Putamen (tissue), 1 donor: ENCODE measurements around the gene CCL7.

Experiments
- DNase-seq: peaks from one replicate; pipeline ENCODE4 v3.0.0-alpha.2; 2016; ENCODE audit warnings: low spot score

Gene CCL7

DNA sequence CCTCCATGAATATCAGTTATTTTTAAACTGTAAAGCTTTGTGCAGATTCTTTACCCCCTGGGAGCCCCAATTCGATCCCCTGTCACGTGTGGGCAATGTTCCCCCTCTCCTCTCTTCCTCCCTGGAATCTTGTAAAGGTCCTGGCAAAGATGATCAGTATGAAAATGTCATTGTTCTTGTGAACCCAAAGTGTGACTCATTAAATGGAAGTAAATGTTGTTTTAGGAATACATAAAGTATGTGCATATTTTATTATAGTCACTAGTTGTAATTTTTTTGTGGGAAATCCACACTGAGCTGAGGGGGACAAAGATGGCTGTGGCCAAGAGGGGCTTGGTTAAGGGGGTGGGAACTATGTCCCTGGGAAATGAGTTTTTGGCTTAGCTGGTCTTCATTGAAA is 17.9 kb downstream of the CCL7 start:
- no peak for DNase-seq

GRCh38 chr17:34290586-34290985 is 20.6 kb downstream of the CCL7 start:
- DNase-seq, result no peak

- no peak for DNase-seq
These were observed 21.8 kb downstream of the CCL7 start for GRCh38 chr17:34291721-34292348.

- no peak for DNase-seq
These were observed 29.0 kb downstream of the CCL7 start for GRCh38 chr17:34299027-34299426.

DNA sequence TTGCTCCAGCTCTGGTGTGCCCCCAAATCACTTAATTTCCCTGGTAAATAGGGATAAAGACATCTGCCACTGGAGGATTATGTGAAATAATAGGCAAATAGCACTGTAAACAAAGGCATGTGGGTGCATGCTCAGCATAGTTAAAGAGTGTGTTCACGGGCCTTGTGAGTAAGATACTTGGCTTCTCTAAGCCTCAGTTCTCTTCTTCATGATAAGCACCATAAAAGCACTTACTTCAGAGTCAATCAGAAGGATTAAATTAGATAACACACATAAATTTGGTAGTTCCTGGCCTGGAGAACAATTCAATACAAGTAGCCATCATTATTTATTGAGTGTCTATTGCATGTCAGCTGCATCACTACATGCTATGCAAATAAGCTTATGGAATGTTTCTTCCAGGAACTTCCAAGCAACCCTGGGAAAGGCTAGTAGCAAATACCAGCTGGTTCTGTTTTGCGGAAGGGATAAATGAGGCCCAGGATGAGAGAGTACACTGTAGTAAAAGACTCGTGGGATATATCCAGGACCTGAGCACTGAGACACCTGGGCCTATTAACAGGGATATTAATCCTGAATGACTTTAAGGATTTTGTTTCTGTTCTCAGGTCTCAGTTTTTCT is 30.0 kb downstream of the CCL7 start:
- DNase-seq, result no peak

DNA sequence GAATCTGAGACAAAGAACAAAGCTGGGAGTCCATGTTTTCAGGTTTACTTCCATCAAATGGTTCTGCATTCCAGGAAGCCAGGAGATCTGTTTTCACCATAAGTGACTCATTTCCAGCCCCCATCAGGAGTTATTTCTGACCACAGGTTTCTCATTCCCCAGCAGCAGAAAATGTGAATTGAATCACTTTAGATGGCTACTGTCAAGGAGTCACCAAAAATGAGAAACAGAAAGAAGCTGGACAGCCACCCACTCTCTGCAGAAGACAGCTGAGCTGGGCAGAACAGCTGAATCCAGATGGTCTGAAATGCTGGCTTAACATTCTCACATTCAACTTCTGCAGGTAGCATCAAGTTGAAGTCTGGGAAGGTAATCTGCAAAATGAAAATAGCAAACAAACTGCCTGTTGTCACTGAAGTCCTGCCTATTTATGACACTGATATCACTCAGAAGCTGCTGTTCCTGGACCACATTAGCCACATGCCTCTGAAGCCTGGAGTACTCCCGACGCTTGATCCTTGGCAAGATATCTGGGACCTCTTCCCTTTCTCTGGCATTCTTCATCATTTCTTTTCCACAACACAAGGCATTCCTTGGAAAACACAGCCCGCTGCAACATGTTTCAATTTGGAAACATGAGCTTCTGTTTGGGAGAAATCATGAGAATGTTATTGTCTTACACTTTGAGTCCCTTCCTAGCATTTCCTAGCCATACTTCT is 30.8 kb downstream of the CCL7 start:
- no peak for DNase-seq

- no peak for DNase-seq
These were observed 32.0 kb downstream of the CCL7 start for GRCh38 chr17:34301986-34302385.

DNA sequence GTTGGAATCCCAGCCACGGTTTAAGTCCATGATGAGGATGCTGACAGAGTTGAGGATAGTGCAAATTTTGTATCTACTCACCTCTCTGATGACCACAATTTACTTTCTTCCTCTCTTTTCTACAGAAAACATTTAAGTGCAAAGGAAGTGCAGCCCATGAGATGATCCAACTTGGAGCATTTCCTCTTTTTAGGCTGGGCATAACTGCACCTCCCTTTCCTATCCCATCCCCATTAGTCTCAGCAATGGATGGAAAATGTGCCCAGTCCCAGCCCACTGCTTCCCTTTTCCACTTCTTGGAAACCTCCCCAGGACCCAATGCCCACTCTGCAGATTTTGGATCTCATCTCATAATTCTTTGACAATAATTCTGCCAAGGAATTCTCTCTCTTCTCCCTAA is 32.6 kb downstream of the CCL7 start:
- DNase-seq, result no peak

GRCh38 chr17:34303606-34304005 is 33.6 kb downstream of the CCL7 start:
- no peak for DNase-seq

- no peak for DNase-seq
These were observed 35.0 kb downstream of the CCL7 start for GRCh38 chr17:34305061-34305460.

- DNase-seq, result no peak
These were observed 35.6 kb downstream of the CCL7 start for GRCh38 chr17:34305606-34306005.

- DNase-seq, result no peak
These were observed 36.4 kb downstream of the CCL7 start for GRCh38 chr17:34306466-34306865.

DNA sequence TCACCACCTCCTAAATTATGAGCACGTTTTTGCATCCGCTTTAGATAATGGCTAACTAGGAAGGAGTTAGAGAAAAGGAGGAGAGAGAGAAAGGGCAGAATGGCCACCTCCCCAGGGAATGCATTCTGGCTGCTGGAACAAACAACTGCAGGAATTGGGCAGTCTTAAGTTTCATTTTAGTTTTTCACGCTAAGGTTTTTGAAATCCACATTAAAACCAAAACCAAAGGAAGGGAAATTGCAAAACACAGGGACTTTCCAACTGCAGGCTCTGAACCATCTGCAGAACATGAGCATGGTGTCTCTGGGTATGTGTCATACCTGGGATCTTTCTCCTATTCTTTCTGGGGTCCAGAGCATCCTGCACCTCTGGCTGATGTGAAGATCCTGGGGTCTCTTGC is 37.1 kb downstream of the CCL7 start:
- no peak for DNase-seq

- DNase-seq, result no peak
These were observed 38.4 kb downstream of the CCL7 start for GRCh38 chr17:34308371-34308770.

DNA sequence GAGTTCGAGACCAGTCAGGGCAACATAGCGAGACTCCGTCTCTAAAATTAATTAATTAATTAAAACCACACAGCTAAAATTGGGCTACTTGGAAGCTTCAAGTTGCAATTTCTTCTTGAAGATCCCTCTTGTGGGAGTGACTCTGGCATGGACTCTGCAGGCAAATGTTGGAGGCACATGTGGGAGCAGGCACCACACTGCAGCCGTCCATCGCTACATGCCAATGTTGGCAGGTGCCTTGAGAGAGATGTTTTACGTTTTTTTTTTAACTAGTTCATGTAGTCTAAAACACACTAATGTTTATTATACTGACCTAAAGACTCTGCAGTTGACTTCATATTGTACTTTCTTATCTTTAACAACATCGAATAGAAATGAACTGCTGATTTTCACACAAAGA is 41.3 kb downstream of the CCL7 start:
- DNase-seq, result no peak

DNA sequence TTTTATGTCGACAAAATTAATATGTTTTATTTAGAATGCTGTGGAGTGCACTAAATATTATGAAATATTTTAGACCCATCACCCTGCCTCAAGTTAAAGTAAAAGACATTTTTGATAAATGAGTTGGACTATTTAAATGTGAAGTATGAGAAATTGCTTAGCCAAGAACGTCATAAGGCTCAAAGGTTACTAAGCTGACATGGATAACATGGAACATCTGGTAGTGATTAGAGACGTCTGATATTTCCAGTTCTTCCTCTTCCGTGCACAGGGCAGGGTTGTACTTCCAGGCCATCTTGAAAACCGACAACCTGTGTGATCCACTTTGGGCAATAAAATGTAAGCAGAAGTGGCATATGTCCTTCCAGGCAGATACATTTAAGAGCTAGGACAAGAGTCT is 42.1 kb downstream of the CCL7 start:
- no peak for DNase-seq

GRCh38 chr17:34313164-34313563 is 43.1 kb downstream of the CCL7 start:
- DNase-seq, result no peak

- DNase-seq, result peak; percentile 1
These were observed 44.3 kb downstream of the CCL7 start for GRCh38 chr17:34314279-34314678.

DNA sequence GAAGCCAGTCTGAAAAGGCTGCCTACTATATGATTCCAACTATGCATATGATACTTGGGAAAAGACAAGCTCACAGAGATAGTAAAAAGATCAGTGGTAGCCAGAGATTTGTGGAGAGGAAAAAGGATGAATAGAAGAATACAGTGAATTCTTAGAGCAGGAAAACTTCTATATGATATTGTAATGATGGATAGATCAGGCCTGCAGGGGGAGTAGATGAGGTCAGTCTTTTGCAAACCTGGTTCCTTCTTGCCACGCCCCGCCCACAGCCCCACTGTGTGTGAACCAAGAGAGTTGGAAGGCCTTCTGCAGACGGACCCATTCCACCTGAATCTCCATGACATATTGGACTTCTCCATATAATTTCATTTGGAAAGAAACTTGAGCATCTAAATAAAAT is 48.5 kb downstream of the CCL7 start:
- DNase-seq, result no peak

- peak; percentile 4 for DNase-seq
These were observed 49.0 kb downstream of the CCL7 start, which contains the start of gene CCL8 for GRCh38 chr17:34319039-34319483. CCL8 (plus strand) TSS chr17:34319435; CDS start chr17:34319502, 67 bp downstream.
